Measurements from ENCODE around the gene KCNJ1.

The KCNJ1 gene

DNA sequence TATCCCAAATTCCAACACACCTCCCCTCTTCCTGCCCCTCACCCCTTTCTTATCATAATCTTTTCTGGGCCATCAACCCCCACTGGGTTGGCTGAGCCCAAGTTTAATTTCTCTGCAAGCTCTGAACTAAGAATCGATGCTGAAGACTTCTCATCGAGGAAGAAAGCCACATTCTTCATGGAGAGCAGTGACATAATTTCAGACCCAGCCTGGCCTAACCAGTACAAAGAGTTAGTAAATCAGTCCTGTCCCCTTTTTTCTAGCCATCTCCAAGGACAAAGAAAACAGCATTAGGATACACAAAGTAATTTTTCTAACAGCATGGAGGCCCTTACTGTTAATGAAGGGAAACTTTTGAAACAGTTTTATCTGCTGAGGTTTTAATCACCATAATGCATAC lies 45.0 kb downstream of the KCNJ1 start:
- DNase-seq (ENCODE audit: extremely low read depth, insufficient read length), result no peak
- no peak overlapping the region for H3K4me3 ChIP-seq (replicated peaks; ENCODE audit: low read depth, low read length)
- TF ChIP-seq, protein P1, sequence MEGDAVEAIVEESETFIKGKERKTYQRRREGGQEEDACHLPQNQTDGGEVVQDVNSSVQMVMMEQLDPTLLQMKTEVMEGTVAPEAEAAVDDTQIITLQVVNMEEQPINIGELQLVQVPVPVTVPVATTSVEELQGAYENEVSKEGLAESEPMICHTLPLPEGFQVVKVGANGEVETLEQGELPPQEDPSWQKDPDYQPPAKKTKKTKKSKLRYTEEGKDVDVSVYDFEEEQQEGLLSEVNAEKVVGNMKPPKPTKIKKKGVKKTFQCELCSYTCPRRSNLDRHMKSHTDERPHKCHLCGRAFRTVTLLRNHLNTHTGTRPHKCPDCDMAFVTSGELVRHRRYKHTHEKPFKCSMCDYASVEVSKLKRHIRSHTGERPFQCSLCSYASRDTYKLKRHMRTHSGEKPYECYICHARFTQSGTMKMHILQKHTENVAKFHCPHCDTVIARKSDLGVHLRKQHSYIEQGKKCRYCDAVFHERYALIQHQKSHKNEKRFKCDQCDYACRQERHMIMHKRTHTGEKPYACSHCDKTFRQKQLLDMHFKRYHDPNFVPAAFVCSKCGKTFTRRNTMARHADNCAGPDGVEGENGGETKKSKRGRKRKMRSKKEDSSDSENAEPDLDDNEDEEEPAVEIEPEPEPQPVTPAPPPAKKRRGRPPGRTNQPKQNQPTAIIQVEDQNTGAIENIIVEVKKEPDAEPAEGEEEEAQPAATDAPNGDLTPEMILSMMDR (IDR thresholded peaks at IDR 0.05; ENCODE audit: insufficient read depth, low read length, poor library complexity, severe bottlenecking), result no peak
- H3K36me3 ChIP-seq (ENCODE audit: control insufficient read depth, insufficient read depth, low read length), result no peaks in the 10 kb centered on the region; the same call in 1 of the 2 replicates
- H3K27me3 ChIP-seq (replicated peaks; ENCODE audit: control insufficient read depth, insufficient read depth, low read length), result no peaks in the 10 kb centered on the region

DNA sequence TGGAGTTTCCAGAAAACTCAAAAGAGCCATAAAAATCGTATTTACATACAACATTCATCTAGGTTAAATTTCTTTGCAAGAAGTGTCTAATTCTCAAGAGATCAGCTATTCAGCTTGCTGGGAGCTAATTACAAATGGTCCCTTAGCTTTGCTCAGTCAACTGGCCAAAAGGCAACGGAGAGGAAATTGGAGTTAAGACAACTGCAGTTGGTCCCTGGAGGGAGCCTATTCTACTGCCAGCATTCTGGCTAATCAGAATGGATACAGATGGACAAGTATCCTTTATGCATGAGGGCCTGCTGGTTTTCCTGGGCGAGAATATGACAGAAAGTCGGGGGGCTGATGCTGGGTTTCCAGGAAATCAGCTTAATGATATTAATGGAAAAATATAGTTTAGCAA lies 45.5 kb downstream of the KCNJ1 start:
- Histone ChIP-seq H3K27me3 (replicated peaks; ENCODE audit: control insufficient read depth, insufficient read depth, low read length) (no peaks in the 10 kb centered on the region), H3K4me3 (replicated peaks; ENCODE audit: low read depth, low read length) (no peak overlapping the region), H3K36me3 (ENCODE audit: control insufficient read depth, insufficient read depth, low read length) (no peaks in the 10 kb centered on the region; the same call in 1 of the 2 replicates)
- TF ChIP-seq, protein P1 (IDR thresholded peaks at IDR 0.05; ENCODE audit: insufficient read depth, low read length, poor library complexity, severe bottlenecking), result no peak
- DNase-seq (ENCODE audit: extremely low read depth, insufficient read length), result no peak

DNA sequence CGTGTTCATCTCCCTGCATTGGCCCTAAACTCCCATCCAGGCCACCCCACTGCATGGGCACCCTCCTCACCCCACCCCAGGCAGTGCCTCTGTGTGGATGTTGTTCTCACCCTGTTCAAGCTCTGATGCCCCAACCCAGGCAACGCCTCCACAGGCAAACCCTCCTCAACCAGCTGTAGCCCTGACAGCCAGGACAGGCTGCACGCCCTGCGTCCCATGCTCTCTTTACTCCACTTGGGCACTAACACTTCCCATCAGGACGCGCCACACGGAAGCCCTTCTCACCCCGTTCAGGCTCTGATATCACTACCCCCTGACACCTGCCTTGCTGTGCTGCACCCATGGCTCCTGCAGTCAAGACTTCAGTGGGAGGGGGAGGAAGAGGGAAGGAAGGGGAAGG lies 47.9 kb downstream of the KCNJ1 start:
- Histone ChIP-seq H3K4me3 (replicated peaks; ENCODE audit: low read depth, low read length) (no peak overlapping the region), H3K36me3 (ENCODE audit: control insufficient read depth, insufficient read depth, low read length) (no peaks in the 10 kb centered on the region; the same call in 1 of the 2 replicates), H3K27me3 (replicated peaks; ENCODE audit: control insufficient read depth, insufficient read depth, low read length) (no peaks in the 10 kb centered on the region)
- no peak for DNase-seq (ENCODE audit: extremely low read depth, insufficient read length)
- TF ChIP-seq, protein P1 (IDR thresholded peaks at IDR 0.05; ENCODE audit: insufficient read depth, low read length, poor library complexity, severe bottlenecking), result no peak

DNA sequence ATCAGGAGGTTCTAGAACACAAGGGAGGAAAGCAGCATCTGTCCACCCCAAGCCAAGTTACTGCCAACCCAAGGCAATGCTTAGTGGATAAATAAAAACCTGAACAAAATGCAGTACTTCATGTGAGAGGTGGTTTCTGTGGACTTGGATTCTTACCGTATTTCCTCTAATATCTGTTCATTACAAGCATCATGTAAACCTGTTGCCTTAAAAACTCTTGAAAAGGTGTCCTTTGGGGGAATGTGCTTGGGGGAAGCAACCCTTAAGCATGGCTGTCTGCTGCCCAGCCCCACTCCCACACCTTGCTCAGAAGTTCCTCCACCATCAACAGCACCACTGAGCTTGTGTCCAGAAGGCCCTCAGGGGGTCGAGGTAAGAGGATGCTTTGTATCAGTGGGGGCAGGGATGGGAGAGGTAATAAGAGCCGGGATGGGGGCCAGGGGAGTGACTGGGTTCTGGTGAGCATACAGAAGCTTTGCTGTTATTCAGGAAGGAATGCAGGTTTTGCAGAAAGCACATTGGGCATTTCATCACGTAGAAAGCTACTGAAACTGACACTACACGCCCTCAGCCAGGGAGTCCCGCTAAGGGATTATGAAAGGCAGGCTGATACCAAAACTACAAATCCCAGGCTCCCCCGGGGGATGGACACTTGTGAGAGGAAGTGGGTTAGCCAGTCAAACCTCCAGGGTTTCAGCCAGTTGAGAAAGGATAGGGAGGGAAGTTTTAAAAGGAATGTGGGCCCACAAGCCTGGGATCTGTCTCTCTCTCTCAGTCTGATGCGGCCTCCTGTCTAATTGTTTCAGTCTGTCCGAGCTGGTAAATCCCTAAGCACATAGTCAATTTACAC lies 52.0 kb downstream of the KCNJ1 start:
- H3K27me3 ChIP-seq (replicated peaks; ENCODE audit: control insufficient read depth, insufficient read depth, low read length), result no peaks in the 10 kb centered on the region
- TF ChIP-seq, protein P1 (IDR thresholded peaks at IDR 0.05; ENCODE audit: insufficient read depth, low read length, poor library complexity, severe bottlenecking), result no peak
- H3K36me3 ChIP-seq (ENCODE audit: control insufficient read depth, insufficient read depth, low read length), result peaks cover 6% of the 10 kb centered on the region
- DNase-seq (ENCODE audit: extremely low read depth, insufficient read length), result no peak
- no peak overlapping the region for H3K4me3 ChIP-seq (replicated peaks; ENCODE audit: low read depth, low read length)

DNA sequence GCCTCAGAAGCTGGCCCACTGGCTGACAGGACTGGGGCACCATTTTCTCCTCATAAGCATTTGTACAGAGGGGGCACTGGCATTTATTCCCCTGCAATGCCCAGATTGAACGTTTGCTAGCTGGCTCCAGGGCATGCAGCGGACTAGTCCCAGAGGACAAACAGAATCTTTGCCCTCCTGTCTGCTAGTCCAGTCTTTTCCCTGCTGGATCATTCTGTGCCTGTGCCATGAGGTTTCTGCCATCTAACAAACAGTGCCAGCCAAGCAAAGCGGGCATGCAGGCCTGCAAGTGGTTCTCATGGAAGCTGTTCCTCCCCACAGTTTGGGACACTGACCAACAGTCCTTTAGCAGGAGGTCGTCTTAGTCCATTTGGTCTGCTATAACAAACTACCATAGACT lies 53.4 kb downstream of the KCNJ1 start:
- no peak overlapping the region for H3K4me3 ChIP-seq (replicated peaks; ENCODE audit: low read depth, low read length)
- TF ChIP-seq, protein P1 (IDR thresholded peaks at IDR 0.05; ENCODE audit: insufficient read depth, low read length, poor library complexity, severe bottlenecking), result no peak
- DNase-seq (ENCODE audit: extremely low read depth, insufficient read length), result no peak
- H3K36me3 ChIP-seq (ENCODE audit: control insufficient read depth, insufficient read depth, low read length), result peaks cover 10% of the 10 kb centered on the region
- H3K27me3 ChIP-seq (replicated peaks; ENCODE audit: control insufficient read depth, insufficient read depth, low read length), result no peaks in the 10 kb centered on the region
